Putamen (tissue), 1 donor: ENCODE data around the gene CLDN24.

ENCODE experiments used
- DNase-seq: peaks from one replicate; pipeline ENCODE4 v3.0.0-alpha.2; 2016; ENCODE audit warnings: low spot score

Gene CLDN24

DNA sequence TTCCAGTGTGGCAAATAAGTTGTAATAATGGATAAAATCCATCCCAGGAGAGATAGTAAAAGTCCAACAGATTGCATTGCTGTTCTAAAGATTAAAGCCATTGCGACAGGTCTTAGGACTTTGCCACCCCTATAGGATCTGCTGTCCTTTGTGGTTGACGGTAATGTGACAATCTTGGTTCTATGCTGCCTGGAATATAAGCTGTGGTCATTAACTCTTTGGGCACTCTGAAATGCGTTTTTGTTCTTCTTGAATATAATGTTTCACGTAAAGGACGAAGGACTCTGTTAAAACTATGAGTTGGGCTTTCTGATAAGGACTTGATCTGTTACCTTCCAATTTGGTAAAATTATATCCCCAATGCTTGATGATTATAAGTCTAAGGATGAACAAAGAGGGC lies at the start of gene CLDN24:
Gene CLDN24, minus strand, starts transcription at position 101 of the 400 bp plus-strand sequence. Its CDS starts 0 bp downstream, at position 101.
- no peak for DNase-seq

DNA sequence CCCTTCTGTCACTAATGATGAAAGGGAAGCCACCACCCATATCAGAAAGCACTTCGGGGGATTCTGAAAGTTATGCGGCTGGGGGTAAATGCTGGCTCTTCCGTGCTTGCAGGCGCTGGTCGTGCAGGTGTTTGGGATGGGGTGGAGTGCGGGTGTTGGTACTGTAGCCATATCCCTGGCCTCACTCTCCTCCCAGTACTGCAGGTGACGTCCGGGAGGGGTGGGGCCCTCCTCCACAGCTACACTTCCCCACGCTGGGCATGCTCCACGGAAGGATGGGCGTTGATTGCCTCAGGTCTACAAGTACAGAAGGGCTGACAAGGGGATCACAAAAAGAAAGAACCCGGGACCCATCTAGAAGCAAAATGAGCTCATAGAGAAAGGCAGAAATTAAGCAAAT lies 48.6 kb upstream of the CLDN24 start:
- no peak for DNase-seq

DNA sequence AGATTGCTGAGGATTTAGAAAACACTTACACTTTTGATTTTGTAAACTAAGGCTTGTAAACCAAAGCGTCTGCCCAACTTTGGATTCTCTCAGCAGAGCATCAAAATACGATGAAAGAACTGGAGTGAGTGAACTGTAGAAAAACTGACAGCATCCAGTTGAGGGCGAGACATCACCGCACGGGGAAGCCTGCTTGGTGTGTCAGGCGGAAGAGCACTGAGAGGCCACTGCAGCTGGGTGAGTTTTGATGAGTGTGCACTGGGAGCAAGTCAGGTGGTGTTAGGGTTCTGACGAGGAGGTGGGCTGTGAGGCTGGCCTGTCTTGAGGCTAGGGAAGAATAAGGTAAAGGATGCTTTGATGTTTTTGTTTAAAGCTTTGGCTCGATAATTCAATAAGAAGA lies 46.8 kb upstream of the CLDN24 start:
- no peak for DNase-seq

DNA sequence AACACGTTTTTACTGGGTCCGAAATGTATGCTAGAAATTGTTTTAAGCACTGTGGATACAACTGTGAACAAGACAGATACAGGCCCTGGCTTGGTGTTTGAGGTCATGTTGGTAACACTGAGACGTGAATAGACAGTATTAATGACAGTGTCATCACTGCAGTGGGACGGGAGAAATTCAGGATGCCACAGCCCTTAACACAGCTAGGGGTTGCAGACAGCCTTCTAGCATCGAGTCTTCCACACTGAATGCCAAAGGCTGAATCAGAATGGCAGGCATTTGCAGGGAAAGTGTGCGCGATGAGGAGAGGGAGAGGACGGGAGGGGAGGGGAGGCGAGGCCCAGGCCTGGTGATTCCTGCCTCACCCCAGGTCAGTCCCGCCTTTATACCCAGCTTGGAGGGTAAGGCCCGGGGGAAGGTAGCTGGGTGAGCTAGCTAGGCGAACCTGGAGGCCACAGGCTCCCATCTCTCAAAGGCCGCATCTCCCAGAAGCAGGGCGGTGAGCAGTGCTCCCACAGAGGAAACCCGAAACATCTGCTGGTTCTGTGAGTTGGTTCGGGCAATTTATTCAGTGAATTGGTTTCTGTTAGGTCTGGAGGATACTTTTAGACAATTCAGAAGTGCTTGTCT lies 44.1 kb upstream of the CLDN24 start:
- DNase-seq: no peak

DNA sequence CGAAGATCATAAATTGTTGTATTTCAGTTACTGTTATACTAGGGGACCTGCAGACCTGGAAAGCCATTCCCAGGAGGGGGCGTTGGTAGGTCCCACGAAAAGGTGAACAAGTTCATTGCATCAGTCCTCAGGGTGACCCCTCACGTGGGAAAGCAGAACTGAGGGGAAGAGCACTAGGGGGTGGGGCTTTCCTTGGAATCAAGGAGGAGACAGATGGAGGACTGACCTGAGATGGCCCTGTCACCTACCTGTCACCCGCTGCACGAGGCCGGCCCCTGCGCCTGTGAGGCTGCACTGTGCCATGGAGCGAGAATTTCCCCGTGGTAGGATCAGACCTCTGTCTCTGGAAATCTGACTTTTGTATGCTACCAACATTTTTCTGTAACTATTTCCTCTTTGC lies 41.8 kb upstream of the CLDN24 start:
- DNase-seq: no peak

DNA sequence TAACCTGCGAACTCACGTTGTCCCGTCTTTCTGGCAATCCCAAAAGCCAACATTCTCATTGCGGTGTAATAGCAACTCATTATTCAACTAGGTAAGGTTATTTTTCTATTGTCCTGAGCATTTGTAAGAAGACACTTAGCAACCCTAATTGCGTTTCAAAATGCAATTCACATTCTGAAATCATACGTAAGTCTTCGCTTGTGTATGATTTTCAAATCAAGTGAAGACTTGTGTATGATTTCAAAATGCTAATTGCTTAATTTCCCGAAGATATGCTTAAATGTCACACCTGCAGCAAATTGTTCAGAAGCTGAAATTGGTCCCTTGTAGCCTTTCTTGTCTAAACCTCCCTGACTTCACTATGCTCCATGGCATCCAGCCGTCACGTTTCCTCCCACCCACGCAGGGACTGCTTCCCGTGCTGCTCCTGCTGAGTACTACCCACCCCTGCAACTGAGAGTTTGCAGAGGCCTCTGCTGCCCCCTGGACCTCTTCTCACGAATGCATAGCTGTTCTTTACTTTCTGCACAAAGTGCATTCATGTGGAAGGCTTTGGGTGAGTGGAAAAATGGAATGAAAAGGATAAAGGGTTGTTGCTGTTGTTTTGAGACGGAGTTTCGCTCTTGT lies 40.8 kb upstream of the CLDN24 start:
- DNase-seq: no peak

DNA sequence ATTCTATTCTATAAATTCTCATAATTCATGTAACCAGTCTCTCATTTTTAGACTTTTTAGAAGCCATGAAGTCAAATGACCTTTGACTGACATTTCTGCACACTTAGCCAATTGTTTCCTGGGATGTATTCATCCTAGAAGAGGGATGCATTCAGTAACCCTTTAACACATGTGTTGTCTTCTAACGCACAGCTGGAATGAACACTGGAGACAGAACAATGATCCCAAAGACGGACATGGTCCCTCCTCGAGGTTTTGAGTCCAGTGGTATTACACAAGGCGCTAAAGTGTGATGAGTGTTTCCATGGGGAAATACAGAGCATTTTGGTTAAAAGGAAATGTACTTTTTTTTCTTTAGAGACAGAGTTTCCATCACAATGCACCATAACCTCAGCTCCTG lies 39.8 kb upstream of the CLDN24 start:
- DNase-seq: no peak

DNA sequence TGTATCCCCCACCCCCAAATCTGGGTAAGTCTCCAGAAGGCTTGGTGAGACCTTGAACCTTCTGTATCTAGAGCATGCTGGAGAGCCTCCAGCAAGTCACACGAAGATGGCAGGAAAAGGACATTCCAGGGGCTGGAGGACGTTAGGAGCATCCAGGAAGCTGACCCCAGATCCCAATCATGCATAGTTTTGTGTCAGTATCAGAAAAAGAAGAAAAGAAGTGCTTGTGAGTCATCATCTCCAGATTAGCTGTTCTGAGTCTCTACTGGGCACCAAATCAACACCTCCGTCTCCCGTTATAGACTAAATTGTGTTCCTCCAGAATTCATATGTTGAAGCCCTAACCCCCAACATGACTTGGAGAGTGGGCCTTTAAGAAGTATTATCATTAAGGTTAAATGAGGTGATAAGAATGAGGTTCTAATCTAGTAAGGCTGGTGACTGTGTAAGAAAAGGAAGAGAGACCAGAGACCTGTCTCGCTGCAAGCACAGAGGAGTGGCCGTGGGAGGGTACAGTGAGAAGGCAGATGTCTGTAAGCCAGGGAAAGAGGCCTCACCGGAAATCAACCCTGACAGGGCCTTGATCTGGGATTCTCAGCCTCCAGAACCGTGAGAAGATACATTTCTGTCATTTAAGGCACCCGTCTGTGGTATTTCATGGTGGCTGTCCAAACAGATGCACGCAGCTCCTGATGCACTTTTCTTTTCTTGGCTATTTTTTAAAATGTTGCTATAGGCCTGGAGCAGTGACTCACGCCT lies 38.1 kb upstream of the CLDN24 start:
- DNase-seq: peak; percentile 22

DNA sequence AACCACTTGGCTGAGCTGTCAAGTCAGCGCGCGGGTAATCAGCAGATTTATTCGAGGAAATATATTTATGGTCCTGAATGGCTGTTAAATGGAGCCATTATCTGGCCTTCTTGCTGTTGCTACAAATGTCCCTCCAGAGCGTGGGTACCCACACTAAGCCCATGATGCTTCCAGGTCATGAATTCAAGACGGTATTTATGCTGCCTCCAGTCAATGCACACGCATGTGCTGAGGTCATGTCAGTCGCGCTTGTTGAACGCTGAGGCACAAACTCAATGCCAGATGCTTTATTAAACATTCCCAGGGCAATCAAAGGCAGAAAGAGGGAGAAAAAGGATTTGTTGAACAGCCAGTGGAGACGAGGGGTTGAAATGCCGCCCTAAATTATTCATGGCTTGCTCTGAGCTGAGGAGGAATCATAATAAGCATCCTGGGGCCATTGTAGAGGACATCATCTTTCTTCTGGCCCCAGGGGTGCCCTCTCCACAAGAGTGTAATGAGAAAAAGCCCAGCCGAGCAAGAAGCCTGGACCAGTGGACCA lies 36.1 kb upstream of the CLDN24 start:
- DNase-seq: no peak

DNA sequence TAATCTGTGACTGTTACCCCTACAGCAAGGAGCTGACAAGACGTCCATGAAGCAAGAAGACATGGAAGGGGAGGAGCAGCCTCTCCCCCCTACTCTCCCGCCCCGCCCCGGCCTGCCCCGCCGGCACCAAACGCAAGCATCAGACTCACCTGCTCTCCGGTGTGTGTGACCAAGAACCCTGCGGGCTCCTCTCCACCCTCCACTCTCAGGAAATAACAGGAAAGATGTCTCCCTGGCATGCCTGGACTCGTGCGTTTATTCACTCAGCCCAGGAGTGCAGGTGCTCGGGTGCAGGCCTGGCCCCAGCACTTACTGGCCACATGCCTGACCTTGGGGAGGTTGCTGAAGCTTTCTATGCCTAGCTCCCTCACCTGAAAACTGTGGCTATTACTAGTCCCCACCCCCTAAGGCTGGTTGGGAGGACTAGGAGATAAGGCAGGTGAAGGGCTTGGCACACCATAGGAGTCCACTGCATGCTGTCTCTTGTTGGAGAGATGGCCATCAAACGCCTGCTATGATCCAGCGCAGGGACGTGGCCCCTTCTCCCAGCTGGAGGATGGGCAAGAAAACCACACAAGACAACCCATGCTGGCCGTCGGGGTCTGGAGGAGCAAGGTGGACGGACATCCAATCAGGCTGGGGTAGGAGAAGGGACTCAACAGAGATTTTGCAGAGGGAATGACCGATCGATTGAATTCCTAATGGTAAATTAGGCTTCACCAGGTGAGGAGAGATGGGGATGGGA lies 34.9 kb upstream of the CLDN24 start:
- DNase-seq: no peak

DNA sequence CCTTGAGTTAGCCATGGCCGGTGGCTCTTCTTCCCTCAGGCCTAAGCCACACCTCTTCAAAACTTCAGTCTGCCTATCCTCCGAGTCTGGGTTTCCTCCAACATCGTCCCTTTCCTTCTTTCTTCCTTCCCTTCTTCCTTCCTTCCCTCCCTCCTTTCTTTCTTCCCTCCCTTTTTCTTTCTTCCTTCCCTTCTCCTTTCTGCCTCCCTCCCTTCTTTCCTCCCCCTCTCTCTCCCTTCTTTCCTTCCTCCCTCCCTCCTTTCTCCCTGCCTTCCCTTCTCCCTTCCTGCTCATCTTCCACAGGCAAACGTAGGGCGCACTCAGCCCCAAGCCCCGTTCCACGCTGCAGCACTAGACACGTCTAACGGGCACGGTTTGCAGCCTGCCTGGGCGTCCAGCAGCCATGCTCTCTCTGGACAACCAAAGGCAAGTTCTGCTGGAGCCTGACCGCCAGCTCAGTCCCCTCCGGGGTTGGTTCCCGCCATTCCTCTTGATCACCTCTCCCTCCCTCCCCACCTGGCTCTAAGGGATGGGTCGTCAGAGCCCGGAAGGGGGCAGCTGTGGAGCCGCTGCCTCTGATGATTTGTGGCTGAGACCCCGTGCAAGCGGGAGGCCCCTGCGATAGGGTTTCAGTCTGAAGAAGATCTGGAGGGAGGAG lies 34.1 kb upstream of the CLDN24 start:
- DNase-seq: no peak

DNA sequence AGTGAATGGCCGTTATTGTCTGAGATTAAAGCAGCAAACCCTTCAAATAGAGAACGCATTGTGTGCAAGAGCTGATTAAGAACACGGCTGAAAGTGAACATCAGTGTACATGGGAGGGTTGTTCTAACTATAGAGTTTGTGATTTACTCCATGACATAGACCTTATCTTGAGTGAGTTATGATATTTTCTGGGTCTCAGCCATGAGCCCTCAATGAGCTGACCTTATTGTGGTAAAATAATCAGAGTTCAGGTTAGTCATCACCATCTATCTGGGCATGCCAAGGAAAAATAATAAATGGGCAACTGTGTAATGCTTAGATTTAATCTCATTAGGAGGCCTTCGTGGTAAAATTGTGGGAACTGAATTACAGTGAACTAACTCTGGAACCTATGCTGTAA lies 33.2 kb upstream of the CLDN24 start:
- DNase-seq: no peak

DNA sequence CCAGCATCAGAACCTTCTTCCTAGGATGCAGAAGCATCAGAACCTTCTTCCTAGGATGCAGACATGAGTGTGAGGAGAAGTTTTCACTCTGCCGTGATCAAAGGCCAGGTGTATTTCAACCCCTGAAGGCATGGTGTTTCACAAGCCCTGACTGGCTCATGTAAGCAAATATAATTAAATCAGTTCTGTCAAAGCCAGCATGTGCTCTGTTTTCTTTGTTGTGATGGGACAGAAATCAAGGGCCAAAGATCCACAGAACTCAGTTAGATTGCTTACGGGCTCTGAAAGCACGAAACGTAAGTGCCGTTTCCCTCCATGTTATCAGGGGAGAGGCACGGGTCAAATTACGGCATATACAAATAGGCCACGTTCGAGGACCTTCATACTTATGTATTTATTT lies 32.0 kb upstream of the CLDN24 start:
- DNase-seq: no peak

DNA sequence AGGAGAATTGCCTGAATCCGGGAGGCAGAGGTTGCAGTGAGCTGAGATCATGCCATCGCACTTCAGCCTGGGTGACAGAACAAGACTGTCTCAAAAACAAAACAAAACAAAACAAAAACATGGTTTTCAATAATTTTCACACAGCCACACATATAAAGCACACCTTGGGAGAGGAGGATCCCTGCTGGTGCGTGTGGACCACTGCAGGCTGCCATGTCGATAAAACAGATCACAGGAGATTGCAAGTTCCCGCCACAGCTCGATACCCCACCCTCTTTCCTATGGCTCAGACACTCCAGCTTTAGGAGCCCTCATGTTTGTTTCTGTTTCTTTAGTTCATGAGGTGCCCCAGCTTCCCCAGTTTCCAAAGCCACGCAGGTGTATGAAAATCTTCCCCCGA lies 31.3 kb upstream of the CLDN24 start:
- DNase-seq: no peak

DNA sequence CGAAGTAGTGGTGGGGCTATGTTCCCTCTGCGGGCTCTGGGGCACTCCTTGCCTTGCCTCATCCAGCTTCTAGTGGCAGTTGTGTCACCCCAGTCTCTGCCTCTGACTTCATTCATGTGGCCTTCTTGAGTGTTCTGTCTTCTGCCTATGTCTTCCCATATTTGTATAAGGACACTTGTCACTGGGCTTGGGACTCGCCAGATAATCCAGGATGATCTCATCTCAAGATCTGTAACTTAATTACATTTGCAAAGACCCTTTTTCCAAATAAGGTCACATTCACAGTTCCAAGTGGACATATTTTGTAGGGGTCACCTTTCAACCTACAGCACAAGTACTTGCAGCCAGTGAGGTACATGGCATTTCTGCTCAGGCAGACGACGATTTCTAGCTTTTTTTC lies 30.3 kb upstream of the CLDN24 start:
- DNase-seq: no peak

DNA sequence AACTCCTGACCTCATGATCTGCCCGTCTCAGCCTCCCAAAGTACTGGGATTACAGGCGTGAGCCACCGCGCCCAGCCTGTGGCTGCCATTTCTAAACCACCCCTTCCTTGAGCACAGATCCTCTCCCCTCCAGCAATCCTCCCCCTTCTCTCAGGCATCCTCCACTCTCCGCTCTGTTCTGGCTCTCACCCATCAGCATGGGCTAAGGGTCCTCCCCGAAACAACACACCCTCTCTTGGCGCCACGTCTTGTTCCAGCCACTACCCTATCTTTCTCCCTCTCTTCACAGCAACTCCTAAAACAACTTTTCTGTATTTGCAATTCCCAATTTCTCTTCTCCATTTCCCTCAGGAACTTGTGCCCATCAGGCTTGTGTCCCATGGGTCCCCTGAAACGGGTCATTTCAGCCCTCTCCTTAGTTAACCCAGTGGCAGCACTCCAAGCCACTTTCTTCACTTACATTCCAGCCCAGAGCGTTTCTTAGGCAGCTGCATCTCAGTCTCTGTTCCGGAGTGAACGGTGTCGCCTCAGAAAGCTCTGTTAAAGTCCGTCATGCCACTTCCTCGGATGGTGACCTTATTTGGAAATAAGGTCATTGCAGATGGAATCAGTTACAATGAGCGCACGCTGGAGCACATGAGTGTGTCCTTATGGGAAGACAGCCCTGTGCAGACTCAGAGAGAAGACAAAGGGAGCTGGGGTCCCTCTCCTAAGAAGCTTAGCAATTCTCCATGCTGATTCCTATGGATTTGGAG lies 28.3 kb upstream of the CLDN24 start:
- DNase-seq: no peak

DNA sequence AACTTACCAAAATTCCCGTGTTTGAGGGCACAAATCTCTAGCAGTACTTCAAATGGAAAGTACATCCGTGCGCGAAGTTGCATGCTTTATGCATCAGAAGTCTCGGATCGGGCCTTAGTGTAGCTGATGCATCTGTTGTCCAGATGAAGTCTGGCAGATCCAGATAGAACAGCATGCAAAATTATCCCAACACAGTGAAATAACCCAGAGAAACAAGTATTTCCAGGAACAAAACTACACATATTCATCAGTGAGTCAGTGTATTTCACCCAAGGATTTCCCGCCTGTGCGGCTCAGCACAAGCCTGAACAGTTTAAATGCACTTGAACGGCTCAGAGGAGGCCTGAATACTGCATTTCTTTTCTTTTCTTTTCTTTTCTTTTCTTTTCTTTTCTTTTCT lies 27.4 kb upstream of the CLDN24 start:
- no peak for DNase-seq

DNA sequence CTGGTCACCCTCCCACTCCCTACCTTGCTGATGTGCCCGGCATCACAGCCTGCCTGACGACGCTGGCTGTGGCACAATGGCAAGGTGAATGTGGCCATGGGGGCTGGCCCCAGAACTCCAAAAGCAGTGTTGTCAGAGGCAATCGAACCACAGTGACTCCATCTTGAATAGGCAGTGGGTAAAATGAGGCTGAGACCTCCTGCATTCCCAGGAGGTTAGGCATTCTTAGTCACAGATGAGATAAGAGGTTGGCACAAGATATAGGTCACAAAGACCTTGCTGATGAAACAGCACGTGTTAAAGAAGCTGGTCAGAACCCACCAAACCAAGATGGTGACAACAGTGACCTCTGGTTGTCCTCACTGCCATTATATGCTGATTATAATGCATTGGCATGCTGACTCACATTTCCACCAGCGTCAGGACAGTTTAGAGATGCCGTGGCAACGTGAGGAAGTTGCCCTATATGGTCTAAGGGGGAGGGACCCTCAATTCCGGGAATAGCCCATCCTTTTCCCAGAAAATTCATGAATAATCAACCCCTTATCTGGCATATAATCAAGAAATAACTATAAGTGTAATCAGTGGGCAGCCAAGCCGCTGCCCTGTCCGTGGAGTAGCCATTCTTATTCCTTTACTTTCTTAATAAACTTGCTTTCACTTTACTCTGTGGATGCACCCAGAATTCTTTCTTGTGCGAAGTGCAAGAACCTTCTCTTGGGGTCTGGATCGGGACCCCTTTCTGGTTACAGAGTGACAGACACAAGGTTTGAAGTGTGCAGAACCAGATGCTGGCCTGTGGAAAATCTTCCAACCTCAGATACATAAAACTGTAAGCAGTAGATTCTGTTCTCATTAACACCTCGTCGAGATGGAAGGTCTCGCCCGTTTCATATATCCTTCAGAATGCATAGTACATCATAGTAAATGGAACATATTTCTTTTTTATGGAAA lies 26.8 kb upstream of the CLDN24 start:
- no peak for DNase-seq

DNA sequence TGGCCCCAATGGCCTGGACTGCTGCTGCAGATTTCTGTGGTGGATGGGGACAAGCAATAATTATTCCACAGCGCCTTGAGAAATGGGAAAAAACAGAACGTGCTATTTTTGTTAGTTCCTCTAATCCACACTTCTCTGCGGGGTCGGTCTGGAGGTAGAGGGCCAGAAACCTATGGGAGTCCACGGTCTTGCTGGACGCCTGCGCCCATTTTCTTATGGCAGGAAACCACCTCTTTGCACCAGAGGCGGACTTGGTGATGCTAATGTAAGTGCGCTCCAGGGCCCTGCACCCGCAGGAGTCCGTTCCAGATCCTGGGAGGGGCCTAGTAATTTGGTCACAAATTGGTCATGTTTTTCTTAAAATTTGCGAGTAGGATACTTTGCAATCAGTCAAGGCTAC lies 25.9 kb upstream of the CLDN24 start:
- DNase-seq: no peak

DNA sequence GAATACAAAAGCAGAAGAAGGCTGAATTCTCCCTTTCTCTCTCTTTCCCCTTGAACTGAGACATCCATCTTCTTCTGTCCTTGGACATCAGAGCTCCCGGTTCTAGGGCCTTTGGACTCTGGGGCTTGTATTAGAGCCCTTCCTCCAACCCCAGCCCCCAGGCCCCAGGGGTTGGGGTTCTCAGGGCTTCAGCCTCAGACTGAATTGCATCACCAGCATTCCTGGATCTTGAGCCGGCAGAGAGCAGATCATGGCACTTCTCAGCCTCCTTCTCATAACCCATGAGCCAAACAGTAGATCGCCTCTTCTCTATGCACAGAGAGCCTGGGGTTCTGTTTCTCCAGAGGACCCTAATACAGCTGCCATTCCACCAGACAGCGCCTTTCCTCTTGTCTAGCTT lies 25.3 kb upstream of the CLDN24 start:
- DNase-seq: no peak
